Measurements from ENCODE around the gene CDH3.
A peak's percentile ranks its signal among the peaks of the same experiment; 100 is the strongest.
"Not testable (repeated sequence)": the region's sequence is repeated elsewhere in the genome, so short reads cannot be mapped to it uniquely, and the experiment has no call there.

The CDH3 gene

DNA sequence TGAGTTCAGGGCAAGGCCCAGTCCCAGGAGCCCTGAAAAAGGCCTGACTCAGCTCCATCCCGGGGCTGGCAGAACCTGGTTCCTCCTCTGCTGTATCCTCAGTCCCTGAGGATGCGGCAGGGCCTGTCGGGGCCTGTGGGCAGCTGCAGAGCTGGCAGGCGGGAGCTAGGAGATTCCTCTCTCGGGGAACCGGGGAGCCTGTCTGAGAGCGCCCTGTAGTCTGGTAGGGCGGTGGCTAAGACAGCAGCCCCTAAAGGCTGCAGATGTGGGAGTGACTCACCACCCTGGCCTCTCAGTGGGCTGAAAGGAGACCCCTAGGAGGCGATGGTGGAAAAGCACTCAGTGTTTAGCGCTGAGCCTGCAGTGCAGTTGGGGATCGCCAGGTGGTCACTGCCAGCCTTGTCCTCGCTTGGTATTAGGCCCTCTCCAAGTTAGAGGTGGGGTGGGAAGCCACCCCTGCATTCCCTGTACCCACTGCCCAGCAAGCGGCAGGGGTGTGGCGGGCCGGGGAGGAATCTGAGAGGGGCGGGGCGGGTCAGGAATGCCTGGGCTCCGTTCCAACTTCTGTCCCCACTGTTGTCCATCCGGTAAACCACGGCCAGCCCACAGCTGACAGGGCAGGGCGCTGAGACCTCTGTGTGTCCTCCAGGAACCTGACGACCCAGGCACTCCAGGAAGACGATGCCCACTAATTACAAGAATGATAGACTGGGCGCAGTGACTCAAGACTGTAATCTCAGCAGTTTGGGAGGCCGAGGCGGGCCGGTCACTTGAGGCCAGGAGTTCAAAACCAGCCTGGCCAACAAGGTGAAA lies 62.4 kb downstream of the CDH3 start:
- DNase-seq: no peak

DNA sequence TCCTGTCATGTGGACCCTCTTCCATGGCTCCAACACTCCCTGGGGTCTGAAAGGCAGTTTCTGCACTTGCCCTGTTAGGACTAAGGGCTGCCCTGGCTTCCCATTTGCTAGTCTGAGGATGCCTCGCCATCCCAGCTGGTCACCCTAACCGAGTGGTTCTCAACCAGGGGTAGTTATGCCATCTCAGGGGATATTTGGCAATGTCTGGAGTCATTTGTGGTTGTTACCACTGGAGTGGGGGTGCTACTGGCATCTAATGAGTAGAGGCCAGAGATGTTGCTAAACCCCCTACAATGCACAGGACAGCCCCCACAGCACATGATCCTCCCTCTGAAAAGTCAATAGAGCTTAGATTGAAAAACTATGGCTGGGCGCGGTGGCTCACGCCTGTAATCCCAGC lies 65.1 kb downstream of the CDH3 start:
- DNase-seq: no peak

DNA sequence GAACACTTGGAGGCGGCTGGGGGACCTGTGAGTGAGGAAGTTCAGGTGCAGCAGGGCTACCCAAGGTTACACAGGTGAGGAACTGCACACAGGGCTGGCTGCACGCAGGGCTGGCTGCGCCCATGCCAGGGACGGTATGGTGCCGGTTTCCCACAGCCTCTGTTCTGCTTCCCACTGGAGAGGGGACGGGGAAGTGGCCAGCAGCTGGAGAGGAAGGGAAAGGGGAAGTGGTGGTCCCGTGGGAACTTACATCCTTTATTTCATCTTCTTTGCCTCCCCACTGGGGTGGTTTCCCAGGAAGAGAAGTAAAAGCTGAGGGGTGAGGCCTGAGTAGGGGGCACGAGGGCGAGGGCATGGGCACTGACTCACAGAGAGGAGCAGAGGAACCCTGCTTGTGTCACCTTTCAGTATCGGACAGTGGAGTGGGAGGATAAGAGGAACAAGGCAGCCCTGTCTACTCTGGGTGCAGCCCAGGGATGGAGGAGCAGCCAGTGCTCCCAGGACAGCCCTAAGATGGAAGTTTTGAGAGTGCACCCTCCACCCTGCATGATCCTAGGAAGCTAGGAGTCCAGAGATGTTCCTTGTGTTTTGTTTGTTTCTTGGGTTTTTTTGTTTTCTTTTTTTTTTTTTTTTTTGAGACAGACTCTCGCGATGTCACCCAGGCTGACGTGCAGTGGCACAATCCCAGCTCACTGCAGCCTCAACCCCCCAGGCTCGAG lies 66.5 kb downstream of the CDH3 start:
- DNase-seq: peak; percentile 8

DNA sequence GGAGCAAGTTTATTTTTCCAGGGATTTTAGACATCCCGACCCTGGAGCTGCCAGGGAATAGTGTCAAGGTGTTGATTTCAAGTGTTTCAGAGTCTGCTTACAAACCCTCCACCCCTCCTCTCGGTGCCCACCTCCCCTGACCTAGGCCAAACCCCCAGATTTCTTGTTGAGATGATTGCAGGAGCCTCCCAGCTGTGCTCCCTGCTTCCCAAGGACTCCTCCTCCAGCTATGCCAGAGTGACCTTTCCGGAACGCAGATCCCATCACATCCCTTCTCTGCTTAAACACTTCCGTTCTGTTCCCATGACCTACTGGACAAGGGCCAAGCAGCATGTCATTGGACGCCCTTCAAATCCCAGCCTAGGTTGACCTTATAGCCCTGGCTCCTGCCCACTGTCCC lies 68.3 kb downstream of the CDH3 start:
- no peak for DNase-seq

DNA sequence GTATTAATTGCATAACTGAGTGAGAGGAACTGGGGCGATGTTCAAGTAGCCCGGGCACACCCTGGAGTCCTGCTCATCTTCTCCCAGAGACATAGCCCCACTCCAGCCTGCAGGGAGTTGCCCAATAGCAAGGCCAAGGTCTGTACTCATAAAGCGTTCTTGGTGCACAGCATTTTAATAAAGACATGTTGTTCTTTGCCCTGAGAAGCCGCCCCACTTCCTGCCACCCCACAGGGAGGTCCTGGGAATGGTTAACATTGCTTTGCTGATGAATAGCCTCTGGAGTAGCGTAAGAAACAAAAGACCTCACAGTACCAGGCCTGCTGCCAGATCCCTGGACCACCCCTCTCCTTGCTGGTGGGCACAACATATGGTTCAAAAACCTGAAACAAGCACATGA lies 70.4 kb downstream of the CDH3 start:
- no peak for DNase-seq

DNA sequence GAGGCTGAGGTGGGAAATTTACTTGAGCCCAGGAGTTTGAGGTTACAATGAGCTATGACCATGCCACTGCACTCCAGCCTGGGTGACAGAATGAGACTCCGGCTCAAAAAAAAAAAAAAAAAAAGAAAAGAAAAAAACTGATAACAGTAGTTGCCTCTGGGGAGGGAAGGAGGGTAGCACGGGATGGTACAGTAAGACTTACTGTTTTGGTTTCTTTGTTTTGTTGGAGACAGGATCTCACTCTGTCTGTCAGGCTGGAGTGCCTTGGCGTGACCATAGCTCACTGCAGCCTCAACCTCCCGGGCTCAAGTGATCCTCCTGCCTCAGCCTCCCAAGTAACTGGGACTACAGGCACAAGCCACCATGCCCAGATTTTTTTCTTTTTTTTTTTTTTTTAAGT lies 71.4 kb downstream of the CDH3 start:
- DNase-seq: not testable (repeated sequence)

DNA sequence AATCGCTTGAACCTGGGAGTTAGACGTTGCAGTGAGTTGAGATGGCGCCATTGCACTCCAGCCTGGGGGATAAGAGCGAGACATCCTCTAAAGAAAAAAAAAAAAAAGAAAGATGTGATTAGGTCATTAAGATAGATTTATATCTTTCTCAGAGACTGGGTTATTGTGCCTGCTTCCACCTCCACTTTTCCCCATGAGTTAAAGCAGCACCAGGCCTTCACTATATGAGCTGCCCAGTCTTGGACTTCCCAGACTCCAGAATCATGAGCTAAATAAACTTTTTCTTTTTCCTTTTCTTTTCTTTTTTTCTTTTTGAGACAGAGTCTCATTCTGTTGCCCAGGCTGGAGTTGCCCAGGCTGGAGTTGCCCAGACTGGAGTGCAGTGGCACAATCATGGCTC lies 72.6 kb downstream of the CDH3 start:
- DNase-seq: no peak

DNA sequence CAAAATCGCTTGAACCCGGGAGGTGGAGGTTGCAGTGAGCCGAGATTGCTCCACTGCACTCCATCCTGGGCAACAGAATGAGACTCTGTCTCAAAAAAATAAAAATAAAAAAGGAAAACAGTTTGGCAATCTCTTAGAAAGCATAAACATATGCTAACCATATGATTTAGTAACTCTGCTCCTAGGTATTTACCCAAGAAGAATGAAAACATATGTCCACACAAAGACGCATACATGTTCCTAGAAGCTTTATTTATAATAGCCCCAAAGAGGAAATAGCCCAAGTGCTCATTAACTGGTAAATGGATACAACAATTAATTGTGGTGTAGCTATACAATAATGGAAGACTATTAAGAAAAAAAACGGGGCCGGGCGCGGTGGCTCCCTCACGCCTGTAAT lies 73.5 kb downstream of the CDH3 start:
- no peak for DNase-seq

DNA sequence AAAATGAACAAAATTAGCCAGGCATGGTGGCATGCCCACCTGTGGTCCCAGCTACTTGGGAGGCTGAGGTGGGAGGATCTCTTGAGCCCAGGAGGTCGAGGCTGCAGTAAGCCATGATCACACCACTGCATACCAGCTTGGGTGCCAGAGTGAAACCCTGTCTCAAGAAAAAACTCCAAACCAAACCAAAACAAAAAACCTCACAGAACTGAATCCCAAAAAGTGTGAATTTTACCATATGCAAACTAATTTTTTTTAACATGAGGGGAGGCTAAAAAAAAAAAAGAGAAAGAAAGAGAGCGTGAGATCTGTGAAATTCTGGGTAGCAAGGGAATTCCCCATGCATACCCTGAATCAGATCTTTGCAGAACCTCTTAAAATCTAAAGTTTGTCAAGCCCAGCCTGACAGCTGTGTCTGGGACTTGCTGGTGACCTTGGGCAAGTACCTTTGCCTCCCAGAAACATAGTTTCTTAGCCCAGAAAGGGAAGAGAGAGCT lies 74.9 kb downstream of the CDH3 start:
- DNase-seq: peak; percentile 13

DNA sequence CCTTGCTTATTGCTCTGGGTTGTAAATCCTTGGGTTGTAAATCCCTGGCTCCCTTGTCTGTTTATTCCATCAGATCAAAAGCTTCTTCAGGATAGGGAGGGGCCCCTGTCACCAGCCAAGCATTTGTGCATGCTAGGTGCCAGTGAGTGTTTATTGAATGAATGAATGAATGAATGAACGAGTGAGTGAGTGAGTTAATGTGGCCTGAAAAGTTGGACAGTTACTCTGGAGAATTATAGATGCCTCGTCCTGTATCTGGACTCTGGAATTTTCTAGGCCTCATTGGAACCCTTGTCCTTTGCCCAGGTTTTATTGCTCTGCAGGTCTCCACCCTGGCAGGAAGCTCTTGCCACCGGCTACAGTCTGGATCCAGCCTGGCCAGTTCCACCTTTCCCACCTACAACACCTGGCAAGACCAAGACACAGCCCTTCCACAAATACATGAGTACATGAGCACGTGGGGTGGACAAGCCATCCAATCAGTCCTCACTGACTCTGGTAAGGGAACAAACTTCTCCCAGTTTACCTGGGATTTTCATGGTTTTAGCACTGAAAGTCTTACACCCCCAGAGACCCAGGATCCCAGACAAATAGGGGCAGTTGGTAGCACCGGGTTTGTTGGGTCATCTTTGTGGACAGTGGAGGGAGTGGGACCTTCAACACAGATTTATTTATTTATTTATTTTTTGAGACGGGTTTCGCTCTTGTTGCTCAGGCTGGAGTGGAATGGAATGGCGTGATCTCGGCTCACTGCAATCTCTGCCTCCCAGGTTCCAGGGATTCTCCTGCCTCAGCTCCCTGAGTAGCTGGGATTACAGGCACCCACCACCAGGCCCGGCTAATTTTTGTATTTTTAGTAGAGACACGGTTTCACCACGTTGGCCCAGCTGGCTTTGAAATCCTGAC lies 77.3 kb downstream of the CDH3 start:
- no peak for DNase-seq

DNA sequence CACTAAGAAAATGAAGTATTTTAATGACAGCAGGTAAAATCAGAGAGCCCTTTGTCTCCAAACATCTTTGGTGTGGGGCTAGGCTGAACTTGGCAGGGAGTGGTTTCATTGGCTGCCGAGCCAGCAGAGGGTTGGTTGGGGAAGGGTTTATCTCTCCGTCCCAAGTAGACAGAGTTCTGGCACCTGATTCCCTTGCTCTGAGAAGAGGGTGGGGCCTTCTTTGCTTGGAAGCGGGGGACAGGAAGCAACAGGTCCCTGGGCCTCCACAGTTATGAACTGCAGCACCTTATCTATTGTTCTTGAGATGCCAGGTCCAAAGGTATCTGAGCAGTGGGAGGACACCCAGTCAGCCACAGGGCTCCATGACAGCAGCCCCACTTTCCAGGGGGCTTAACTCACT lies 79.7 kb downstream of the CDH3 start:
- DNase-seq: no peak

DNA sequence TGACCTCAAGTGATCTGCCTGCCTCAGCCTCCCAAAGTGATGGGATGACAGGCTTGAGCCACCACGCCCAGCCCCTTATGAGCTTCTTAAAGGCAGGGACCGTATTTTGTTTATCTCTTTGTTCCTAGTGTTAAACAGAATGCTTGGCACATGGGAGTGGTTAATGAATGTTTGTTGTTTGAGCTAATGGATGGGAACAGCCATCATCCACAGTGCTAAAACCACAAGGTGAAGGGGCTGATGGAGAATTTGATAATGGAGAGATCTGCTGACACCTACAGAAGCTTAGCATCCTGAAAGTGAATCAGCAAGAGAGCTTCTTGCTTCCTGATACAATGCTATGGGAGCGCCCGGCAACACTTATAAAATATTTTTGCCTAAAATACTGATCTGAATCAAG lies 83.4 kb downstream of the CDH3 start:
- DNase-seq: no peak

DNA sequence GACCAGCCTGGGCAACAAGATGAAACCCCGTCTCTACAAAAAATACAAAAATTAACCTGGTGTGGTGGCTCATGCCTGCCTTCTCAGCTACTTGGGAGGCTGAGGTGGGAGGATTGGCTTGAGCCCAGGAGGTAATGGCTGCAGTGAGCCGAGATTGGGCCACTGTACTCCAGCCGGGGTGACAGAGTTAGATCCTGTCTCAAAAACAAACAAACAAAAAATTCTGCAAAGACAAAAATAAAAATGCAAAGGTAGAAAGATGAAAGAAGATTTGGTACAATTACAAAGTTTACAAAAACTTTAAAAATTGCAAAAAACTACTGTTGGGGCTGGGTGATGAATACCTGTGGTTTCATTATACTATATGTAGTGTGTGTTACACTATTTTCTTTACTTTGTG lies 86.5 kb downstream of the CDH3 start:
- no peak for DNase-seq

DNA sequence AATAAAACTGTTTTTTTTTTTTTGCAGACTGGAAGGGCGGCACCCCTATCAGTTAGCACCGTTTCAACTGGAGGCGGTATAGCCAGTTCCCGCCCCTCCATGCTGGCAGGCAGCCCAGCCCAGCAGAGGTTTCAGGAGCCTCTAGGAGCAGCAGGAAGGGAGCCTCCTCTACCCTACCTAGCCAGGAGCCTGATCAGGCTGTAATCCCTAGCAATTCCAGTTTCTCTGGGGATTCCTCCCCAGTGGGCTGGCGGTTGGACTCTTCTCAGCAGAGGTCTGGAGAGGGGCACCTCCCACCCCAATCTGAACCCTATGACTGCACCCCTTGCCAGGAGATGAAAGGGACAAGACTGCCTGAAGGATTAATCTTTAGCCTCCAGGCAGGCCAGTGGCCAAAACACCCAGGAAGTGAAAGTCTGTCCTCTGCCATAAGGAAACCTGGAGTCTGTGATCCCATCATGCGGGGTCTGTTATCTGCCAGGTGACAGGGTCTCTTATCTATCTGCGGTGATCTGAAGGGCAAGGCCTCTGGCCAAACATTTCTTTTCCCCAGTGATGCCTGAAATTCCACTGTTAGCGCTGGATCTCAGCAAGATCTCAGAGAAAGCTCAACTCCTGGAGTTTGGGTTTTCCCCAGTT lies 87.1 kb downstream of the CDH3 start:
- DNase-seq: no peak

DNA sequence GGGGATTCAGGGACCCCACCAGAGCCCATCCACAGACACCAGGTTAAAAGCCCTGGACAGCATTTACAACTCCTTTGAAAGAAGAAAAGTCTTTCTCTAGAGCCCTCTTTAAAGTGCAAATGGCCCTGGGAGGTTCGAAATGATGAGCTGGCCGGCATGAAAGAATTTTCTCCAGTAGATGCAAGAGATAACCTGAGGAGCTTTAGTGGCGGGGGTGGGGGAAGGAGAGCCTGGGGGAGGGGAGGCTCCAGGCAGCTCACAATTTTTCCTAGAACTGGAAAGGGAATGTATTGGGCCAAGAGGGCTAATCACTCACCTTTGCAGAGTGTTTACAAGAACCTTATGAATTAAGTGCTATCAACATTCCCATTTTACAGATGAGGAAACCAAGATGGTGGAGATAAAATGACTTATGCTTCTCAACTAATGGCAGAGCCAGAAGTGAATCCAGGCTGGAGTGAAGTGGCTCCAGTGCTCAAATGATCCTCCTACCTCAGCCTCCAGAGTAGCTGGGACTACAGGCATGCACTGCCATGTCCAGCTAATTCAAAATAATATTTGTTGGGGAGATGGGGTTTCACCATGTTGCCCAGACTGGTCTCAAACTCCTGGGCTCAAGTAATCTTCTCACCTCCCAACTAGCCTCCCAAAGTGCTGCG lies 87.8 kb downstream of the CDH3 start:
- no peak for DNase-seq

DNA sequence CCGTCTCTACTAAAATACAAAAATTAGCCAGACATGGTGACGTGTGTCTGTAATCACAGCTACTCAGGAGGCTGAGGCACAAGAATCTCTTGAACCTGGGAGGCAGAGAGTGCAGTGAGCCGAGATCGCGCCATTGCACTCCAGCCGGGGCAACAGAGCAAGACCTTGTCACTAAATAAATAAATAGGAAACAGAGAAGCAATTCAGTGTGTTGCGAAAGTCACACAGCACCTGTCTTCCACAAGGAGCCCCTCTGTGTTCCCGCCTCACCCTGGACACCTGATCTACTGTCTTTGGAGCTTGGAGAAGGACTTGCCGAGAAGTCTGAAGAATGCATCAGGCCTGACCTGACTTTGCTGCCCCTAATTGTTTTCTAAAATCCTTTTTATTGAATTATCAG lies 88.5 kb downstream of the CDH3 start:
- no peak for DNase-seq

DNA sequence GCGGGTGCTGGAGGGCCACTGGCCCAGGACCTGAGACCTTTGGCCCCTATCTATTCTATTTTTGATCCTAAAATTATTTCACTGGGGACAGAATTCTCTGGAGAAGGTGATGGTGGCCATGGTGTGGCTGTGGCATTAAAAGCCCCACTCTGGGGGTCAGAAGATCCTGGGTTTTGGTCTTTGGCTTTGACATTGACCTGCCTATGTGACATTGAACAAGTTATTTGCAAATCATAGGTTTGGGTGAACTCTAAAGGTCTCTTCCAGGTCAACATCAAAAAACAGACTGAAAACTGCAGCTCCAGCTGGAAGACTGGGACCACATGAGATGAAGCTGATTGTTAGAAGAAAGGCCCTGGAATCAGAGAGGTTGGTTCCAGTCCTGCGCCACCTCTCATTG lies 89.7 kb downstream of the CDH3 start:
- no peak for DNase-seq

DNA sequence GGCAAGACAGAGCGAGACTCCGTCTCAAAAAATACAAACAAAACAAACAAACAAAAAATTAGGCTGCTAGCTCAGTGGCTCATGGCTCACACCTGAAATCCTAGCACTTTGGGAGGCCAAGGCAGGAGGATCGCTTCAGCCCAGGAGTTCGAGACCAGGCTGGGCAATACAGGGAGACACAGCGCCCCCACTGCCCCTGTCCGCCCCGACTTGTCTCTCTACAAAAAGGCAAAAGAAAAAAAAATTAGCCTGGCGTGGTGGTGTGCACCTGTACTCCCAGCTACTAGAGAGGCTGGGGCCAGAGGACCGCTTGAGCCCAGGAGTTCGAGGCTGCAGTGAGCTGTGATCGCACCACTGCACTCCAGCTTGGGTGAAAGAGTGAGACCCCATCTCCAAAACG lies 91.5 kb downstream of the CDH3 start:
- no peak for DNase-seq

DNA sequence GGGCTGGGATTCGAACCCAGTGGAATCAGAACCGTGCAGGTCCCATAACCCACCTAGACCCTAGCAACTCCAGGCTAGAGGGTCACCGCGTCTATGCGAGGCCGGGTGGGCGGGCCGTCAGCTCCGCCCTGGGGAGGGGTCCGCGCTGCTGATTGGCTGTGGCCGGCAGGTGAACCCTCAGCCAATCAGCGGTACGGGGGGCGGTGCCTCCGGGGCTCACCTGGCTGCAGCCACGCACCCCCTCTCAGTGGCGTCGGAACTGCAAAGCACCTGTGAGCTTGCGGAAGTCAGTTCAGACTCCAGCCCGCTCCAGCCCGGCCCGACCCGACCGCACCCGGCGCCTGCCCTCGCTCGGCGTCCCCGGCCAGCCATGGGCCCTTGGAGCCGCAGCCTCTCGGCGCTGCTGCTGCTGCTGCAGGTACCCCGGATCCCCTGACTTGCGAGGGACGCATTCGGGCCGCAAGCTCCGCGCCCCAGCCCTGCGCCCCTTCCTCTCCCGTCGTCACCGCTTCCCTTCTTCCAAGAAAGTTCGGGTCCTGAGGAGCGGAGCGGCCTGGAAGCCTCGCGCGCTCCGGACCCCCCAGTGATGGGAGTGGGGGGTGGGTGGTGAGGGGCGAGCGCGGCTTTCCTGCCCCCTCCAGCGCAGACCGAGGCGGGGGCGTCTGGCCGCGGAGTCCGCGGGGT lies 92.1 kb downstream of the CDH3 start, which contains the start of gene CDH1:
Gene CDH1, plus strand, starts transcription at position 247 of the 684 bp plus-strand sequence. Its CDS starts 124 bp downstream, at position 371.
- DNase-seq: peak; percentile 25

DNA sequence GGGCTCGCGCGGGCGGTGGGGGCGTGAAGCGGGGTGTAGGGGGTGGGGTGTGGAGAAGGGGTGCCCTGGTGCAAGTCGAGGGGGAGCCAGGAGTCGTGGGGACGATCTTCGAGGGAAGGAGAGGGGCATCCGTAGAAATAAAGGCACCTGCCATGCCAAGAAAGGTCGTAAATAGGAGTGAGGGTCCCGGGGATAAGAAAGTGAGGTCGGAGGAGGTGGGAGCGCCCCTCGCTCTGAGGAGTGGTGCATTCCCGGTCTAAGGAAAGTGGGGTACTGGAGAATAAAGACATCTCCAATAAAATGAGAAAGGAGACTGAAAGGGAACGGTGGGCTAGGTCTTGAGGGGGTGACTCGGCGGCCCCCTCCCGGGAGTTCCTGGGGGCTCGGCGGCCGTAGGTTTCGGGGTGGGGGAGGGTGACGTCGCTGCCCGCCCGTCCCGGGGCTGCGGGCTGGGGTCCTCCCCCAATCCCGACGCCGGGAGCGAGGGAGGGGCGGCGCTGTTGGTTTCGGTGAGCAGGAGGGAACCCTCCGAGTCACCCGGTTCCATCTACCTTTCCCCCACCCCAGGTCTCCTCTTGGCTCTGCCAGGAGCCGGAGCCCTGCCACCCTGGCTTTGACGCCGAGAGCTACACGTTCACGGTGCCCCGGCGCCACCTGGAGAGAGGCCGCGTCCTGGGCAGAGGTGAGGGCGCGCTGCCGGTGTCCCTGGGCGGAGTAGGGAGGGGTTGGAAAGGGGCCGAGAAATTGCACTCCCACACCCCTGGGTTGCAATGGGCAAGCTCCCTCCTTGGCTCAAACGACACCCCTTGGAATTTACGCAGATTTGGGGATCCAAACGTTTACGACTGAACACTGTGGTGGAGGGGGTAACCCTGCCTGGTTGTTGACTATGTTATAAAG lies 92.9 kb downstream of the CDH3 start:
- DNase-seq: peak; percentile 9
